Measurements from ENCODE around the gene DCAF10.
"Not testable (repeated sequence)": the region's sequence is repeated elsewhere in the genome, so short reads cannot be mapped to it uniquely, and the experiment has no call there.

DCAF10 gene

DNA sequence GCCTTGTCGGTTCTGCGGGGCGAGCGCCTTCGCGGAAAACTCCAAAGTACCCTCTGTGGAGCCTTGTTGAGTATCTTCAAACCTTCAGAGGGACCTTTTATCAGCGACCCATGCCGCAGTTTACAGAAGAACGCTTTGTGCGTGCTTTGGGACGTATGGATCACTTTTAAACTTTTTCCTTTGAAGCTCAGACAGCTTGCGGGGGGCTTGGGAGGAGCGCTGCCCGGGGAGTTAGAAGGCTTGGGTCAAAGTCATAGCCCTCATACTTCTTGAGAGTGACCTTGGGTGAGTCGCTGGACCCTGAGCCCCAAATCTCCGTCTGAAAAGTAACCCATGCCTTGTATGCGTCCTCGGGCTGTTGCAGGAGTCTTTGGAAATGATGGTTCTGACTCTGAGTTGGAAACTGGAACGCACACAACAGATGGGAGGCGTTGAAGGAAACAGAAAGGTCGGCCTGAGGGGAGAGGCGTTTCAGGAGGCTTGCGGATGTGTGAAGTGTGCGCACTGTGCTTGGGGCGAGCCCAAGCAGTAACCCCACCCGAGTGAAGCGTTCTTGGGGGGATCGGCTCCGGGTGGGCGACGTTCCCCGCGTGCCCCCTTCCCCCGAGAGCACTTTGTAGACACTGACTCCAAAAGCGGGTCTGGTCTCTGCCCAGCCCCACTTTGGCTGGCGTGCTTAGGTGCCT is 104.0 kb downstream of the DCAF10 start:
- TF ChIP-seq, protein P1, sequence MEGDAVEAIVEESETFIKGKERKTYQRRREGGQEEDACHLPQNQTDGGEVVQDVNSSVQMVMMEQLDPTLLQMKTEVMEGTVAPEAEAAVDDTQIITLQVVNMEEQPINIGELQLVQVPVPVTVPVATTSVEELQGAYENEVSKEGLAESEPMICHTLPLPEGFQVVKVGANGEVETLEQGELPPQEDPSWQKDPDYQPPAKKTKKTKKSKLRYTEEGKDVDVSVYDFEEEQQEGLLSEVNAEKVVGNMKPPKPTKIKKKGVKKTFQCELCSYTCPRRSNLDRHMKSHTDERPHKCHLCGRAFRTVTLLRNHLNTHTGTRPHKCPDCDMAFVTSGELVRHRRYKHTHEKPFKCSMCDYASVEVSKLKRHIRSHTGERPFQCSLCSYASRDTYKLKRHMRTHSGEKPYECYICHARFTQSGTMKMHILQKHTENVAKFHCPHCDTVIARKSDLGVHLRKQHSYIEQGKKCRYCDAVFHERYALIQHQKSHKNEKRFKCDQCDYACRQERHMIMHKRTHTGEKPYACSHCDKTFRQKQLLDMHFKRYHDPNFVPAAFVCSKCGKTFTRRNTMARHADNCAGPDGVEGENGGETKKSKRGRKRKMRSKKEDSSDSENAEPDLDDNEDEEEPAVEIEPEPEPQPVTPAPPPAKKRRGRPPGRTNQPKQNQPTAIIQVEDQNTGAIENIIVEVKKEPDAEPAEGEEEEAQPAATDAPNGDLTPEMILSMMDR (IDR thresholded peaks at IDR 0.05; ENCODE audit: low read depth, low read length): no peak
- H3K4me3 ChIP-seq (ENCODE audit: low read depth, low read length): peak overlapping the region; percentile 88

- TF ChIP-seq, protein P1 (IDR thresholded peaks at IDR 0.05; ENCODE audit: low read depth, low read length): no peak
- H3K4me3 ChIP-seq (ENCODE audit: low read depth, low read length): peak overlapping the region; percentile 88
These were observed 104.5 kb downstream of the DCAF10 start for GRCh38 chr9:37905131-37905505.

DNA sequence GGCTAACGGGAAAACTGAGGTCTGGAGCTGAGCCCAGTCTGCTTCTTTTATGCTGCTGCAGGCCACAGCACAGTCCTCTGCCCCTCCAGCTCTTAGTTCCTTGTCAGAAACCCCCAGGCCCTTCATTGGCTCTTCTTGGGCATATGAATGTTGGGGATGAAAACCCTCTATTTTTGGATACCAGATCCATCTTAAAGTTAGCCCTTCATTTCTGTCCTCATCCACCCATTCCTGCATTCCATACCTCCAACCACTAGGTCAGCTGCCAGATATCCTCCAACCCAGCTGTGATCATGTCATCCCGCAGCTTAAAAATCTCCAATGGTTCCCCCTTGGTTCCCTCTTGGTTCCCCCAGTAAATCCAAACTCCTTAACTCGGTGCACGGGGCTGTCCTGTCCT is 105.2 kb downstream of the DCAF10 start:
- no peak overlapping the region for H3K4me3 ChIP-seq (ENCODE audit: low read depth, low read length)
- TF ChIP-seq, protein P1 (IDR thresholded peaks at IDR 0.05; ENCODE audit: low read depth, low read length): no peak

DNA sequence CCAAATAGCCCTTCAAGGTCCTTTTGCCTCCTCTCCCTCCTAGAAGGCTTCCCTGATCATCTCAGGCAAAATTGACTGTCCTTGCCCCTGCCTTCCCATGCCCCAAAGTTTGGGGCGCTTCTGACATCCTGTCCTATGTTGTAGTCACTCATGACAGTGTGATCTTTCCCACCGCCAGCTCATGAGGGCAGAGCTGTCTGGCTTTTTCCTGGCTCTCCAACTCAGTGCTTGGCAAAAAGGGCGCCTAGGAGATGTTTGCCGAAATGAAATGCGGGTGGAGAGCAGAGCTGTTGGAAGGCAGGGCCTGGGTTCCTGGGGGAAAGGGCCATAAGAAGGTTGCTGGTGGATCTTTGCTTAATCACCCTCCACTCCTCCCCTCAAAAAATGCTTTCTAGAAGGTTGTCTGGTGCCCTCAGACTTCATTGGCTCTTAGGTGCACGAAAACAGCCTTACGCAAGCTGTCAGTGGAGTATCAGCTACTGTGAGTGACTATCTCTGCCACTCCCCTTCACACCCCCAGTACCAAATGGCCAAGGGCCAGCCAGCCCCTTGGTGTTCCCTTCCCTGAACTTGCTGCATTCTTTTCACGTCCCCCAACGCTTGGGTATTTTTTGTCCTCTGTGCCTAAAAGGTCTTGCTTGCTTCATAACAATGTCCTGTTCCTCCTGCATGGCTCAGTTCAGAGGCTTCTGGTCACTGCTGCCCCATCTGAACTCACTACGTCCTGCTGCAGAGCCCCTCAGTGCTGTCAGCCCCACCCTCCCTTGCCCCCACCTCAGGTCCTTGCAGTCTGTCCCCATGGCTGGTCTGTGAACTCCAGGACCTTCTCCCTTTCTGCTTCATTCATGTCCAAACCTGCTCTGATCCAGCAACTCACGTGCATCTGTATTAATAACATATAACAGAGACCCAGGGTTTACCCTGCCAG is 106.0 kb downstream of the DCAF10 start:
- TF ChIP-seq, protein P1 (IDR thresholded peaks at IDR 0.05; ENCODE audit: low read depth, low read length): no peak
- no peak overlapping the region for H3K4me3 ChIP-seq (ENCODE audit: low read depth, low read length)

DNA sequence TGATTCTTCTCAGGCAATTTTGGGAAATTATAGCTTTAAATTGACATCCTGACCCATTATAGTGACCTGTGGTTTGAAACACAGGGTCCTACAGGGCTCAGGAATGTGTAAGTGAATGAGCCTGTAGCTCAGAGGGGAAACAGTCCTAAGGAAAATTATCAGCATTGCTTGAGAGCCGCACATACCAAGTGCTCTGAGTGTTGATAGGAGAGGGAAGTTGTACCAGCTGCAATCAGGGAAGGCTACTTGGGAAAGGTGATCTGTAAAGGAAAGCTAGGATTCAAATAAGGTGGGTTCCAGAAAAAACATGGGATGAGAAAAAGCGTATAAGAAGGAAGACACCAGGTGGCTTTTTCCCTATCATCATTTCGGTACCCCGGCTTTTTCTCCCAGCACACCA is 107.7 kb downstream of the DCAF10 start:
- TF ChIP-seq, protein P1 (IDR thresholded peaks at IDR 0.05; ENCODE audit: low read depth, low read length): no peak
- no peak overlapping the region for H3K4me3 ChIP-seq (ENCODE audit: low read depth, low read length)

DNA sequence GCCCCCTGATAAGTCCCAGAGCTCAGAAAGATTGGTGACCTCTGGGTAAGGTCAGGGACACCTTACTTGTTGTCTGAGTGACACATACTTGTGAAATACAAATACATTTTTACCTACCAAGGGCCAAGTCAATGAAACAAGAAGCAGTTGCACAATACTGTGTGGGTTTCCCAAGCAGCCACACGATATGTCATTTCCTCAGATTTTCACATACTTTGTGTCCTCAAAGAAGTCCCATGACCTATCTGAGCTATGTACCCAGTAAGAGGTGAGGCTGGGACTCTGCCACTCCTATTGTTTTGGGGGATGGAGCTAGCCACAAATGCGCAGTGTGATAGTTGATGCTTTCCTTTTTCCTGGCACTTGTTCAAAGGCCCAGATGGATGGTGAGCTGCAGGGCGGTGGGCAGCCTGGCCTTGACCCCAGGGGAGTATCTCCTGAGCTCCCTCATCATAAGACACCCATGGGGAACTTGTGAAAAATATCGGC is 108.1 kb downstream of the DCAF10 start:
- TF ChIP-seq, protein P1 (IDR thresholded peaks at IDR 0.05; ENCODE audit: low read depth, low read length): no peak
- H3K4me3 ChIP-seq (ENCODE audit: low read depth, low read length): no peak overlapping the region

DNA sequence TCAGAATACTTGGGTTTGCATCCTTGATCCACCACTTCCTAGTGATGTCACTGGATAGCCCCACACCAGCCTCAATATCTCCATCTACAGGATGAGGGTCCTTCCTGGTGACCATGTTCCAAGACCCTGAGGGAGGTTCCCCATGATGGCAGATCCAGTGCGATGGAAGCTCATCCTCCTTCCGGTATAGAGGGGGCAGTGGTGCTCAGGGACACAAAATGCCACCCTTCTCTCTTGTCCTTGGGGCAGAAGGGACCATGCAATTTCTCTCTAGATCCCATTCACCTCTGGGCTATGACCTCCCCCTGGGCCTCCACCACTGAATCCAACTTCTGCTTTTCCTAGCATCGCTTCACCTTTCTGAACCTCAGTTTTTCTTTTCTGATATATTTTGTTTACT is 108.7 kb downstream of the DCAF10 start:
- TF ChIP-seq, protein P1 (IDR thresholded peaks at IDR 0.05; ENCODE audit: low read depth, low read length): no peak
- no peak overlapping the region for H3K4me3 ChIP-seq (ENCODE audit: low read depth, low read length)

DNA sequence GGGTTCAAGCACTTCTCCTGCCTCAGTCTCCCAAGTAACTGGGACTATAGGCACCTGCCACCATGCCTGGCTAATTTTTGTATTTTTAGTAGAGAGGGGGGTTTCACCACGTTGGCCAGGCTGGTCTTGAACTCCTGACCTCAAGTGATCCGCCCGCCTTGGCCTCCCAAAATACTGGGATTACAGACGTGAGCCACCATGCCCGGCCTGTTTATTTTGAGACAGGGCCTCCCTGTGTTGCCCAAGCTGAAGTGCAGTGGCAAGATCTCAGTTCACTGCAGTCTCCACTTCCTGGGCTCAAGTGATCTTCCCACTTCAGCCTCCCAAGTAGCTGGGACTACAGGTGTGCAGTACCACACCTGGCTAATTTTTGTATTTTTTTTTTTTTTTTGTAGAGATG is 109.2 kb downstream of the DCAF10 start:
- not testable (repeated sequence) for H3K4me3 ChIP-seq (ENCODE audit: low read depth, low read length)
